ENCODE data around the gene LRRTM3.

- no peak for TF ChIP-seq REST (IDR thresholded peaks at IDR 0.05; ENCODE audit: insufficient read depth in 1 of 2, low read depth in 2 of 2, low read length in 2 of 2)
- TF ChIP-seq TAF1 (IDR thresholded peaks at IDR 0.05; ENCODE audit: borderline replicate concordance, insufficient read depth, low read length), result no peak
- TF ChIP-seq SIN3A (IDR thresholded peaks at IDR 0.05; ENCODE audit: borderline replicate concordance, insufficient read depth, low read length), result no peak
- TF ChIP-seq POLR2AphosphoS5 (IDR thresholded peaks at IDR 0.05; ENCODE audit: low read depth, low read length), result no peak
These were observed 48.5 kb upstream of the LRRTM3 start for GRCh38 chr10:66877361-66877760.
